ENCODE measurements around the gene BHLHA9. TPM values are rescaled to one million over a fixed set of nuclear protein-coding genes. Genes with fewer than 3 reads are reported as not detected.

BHLHA9 gene
- total RNA-seq, 2 experiments from 2014 or later: not detected

DNA sequence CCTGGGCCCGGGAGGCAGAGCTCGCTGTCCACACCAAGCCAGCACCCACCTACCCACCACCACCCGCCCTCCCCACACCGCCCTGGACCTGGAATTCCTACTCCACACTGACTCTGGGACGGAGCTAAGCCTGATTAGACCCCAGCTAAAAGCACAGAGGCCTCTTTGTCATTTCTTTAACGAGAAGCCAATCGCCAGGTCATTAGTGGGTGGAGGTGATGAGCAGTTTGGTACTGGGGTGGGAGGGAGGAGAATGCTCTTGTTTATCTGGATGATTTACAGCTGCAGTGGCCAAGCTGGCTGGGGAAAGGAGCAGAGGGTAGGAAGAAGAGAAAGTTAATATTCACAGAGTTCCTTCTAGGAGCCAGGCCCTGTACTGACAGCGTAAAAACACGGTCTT, 6.0 kb upstream of the BHLHA9 start:
- DNase-seq: no peak
- Mint-ChIP-seq H3K4me1 (peaks cover 21% of the 10 kb centered on the region), H3K27ac (no peak overlapping the region), H3K36me3 (ENCODE audit: low read depth) (no peaks in the 10 kb centered on the region), H3K4me3 (no peak overlapping the region), H3K9me3 (no peaks in the 10 kb centered on the region), H3K27me3 (peaks cover 29% of the 10 kb centered on the region)
- ChIA-PET POLR2A (no interaction called here), CTCF (interaction anchor here (0.9 kb wide), 1 partner anchor 8 kb away, joined by 3 read pairs; no protein-coding TSS in a partner anchor)

DNA sequence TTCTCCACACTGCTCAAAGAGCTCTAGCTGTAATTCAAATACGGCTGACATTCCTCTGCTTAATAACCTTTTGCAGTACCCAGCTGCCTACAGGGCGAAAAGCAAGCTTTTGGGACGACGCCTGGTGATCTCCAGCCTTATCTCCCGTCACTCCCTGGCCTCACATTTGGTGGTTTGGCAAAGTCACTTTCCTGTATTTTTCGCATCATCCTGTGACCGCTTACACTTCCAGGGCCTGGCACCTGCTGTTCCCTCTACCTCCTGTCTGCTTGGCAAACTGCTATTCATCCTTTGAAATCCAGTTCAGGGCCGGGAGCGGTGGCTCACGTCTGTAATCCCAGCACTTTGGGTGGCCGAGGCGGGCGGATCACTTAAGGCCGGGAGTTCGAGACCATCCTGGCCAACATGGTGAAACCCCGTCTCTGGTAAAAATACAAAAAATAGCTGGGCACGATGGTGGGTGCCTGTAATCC, 2.7 kb upstream of the BHLHA9 start:
- Mint-ChIP-seq H3K4me1 (peaks cover 17% of the 10 kb centered on the region), H3K27me3 (peaks cover 31% of the 10 kb centered on the region), H3K27ac (peak overlapping the region; percentile 82), H3K36me3 (ENCODE audit: low read depth) (no peaks in the 10 kb centered on the region), H3K9me3 (no peaks in the 10 kb centered on the region), H3K4me3 (peak overlapping the region; percentile 64)
- DNase-seq: no peak
- POLR2A ChIA-PET: no interaction called here
- CTCF ChIA-PET: interaction anchor here (0.7 kb wide), 1 partner anchor 74 kb away, joined by 3 read pairs; no protein-coding TSS in a partner anchor

DNA sequence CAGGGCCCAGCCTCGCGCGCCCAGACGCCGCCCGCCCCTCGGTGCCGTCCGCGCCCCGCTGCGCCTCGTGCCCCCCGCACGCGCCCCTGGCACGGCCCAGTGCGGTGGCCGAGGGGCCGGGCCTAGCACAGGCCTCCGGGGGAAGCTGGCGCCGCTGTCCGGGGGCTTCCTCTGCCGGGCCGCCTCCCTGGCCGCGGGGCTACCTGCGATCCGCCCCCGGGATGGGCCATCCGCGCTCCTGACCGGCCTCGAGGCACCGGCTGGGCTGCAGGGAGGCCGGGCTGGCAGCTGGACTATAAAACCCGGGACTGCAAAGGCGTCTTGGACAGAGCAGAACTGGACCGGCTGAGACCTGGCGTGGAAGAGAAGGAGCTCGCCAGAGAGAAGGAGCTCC, 783 bp downstream of the BHLHA9 start:
- POLR2A ChIA-PET: no interaction called here
- Mint-ChIP-seq H3K9me3 (no peaks in the 10 kb centered on the region), H3K27me3 (peaks cover 54% of the 10 kb centered on the region), H3K4me3 (no peak overlapping the region), H3K36me3 (ENCODE audit: low read depth) (no peaks in the 10 kb centered on the region), H3K4me1 (peaks cover 21% of the 10 kb centered on the region), H3K27ac (no peak overlapping the region)
- DNase-seq: no peak
- CTCF ChIA-PET: interaction anchor here (1.0 kb wide), 1 partner anchor 62 kb away, joined by 3 read pairs; no protein-coding TSS in a partner anchor

DNA sequence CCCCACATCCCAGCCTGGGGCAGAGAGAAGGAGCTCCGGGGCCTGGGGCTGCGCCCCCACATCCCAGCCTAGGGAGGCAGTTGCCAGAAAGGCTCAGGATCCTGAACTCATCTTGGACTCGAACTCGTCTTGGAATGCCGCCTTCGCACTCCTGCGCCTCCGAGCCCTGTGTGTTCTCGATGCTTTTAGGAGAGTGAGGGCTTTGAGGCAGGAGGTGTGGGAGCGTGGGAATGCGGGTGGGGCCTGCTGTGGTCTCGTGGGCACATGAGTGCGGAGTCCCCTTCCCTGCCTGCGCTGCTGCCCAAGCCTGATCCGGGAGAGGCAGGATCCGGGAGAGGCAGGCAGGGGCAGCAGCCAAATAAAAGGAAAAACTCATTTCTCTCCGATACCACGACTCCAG, 1.2 kb downstream of the BHLHA9 start:
- no peaks in the 10 kb centered on the region for H3K36me3 Mint-ChIP-seq (ENCODE audit: low read depth)
- H3K27ac Mint-ChIP-seq: no peak overlapping the region

DNA sequence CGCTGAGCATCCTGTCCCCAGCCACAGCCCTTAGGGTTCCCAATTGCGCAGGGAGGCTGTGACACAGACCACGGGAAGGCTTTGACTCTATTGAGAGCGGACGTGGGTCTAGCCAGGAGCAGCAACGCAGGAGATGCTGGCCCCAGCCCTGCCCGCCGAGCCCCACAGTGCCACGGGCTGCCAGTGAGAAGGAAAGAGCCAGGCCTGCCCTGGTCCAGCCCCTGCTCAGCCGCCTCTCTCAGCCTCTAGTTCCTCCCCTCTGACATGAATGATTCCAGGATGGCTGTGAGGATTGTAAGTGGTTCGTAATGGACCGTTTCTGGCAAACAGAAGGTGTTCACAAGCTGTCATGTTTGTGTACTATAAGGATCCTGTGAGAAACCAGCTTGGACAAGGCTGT, 2.5 kb downstream of the BHLHA9 start:
- Mint-ChIP-seq H3K9me3 (no peaks in the 10 kb centered on the region), H3K27me3 (peaks cover 57% of the 10 kb centered on the region), H3K27ac (no peak overlapping the region), H3K4me1 (peaks cover 18% of the 10 kb centered on the region), H3K4me3 (no peak overlapping the region), H3K36me3 (ENCODE audit: low read depth) (no peaks in the 10 kb centered on the region)
- ChIA-PET CTCF (interaction anchor here (0.5 to 1.4 kb wide), 5 partner anchors 9 to 110 kb away, joined by 3 to 8 read pairs (median 4); no protein-coding TSS in a partner anchor), POLR2A (no interaction called here)
- no peak for DNase-seq

More for the DNA sequence above, 1.2 kb downstream of the BHLHA9 start:
- no peak overlapping the region for H3K4me3 Mint-ChIP-seq
- POLR2A ChIA-PET: no interaction called here
- peaks cover 23% of the 10 kb centered on the region for H3K4me1 Mint-ChIP-seq
- peaks cover 57% of the 10 kb centered on the region for H3K27me3 Mint-ChIP-seq
- H3K9me3 Mint-ChIP-seq: no peaks in the 10 kb centered on the region
- no peak for DNase-seq
- CTCF ChIA-PET: interaction anchor here (1.0 to 1.1 kb wide), 2 partner anchors 27 to 61 kb away, joined by 3 to 4 read pairs; no protein-coding TSS in a partner anchor

DNA sequence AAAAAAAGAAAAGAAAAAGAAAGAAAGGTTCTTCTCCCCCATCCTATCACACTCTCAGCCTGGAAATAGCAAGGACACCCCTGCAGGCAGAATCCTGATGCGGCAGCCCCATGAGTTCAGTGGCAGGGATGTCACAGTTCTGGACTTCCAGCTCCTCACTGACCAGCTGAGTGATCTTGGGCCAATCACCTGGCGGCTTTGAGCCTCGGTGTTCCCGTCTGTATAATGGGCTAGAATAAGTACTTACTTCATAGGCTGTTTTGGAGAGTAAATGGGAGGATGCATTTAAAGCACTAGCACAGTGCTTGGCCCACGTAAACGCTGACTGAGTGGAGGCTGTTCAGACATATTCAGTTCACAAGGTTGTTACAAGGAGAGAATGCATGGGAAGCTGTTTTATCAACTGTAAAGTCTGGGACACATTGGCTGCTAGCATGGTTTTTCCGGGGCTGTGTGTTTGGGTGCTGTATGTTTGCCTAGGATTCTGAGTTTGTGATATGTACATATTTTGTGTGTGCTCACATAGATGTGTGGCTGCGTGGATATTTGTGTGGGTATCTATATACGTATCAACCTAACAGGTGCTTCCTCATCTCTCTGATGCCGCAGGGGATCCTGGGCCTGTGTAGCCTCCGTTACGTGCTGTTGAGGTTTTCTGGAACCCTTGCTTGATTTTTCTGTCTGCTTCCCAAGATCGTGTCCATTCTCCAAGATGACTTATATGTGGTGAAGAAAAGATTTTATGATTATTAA, 3.4 kb downstream of the BHLHA9 start:
- Mint-ChIP-seq H3K27me3 (peaks cover 56% of the 10 kb centered on the region), H3K9me3 (no peaks in the 10 kb centered on the region), H3K27ac (no peak overlapping the region), H3K4me3 (no peak overlapping the region), H3K4me1 (peaks cover 14% of the 10 kb centered on the region), H3K36me3 (ENCODE audit: low read depth) (no peaks in the 10 kb centered on the region)
- POLR2A ChIA-PET: no interaction called here
- no peak for DNase-seq
- CTCF ChIA-PET: interaction anchor here (0.5 to 1.4 kb wide), 2 partner anchors 59 to 231 kb away, joined by 3 to 8 read pairs; no protein-coding TSS in a partner anchor

DNA sequence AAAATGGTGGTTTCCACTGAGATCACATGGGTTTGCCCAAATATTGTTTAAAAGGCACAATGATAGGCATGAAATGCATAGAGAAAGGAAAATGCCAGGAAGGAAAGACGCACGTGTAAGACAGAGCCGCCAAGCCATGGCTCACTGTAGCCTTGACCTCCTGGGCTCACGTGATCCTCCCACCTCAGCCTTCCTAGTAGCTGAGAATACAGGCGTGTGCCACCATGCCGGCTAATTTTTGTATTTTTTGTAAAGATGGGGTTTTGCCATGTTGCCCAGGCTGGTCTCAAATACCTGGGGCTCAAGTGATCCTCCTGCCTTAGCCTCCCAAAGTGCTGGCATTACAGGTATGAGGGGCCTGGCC, 4.0 kb downstream of the BHLHA9 start:
- H3K36me3 Mint-ChIP-seq (ENCODE audit: low read depth): no peaks in the 10 kb centered on the region
- CTCF ChIA-PET: interaction anchor here (0.5 kb wide), 1 partner anchor 230 kb away, joined by 3 read pairs; no protein-coding TSS in a partner anchor
- no peaks in the 10 kb centered on the region for H3K9me3 Mint-ChIP-seq
- H3K27me3 Mint-ChIP-seq: peaks cover 51% of the 10 kb centered on the region
- no peak overlapping the region for H3K4me3 Mint-ChIP-seq
- H3K4me1 Mint-ChIP-seq: peaks cover 9% of the 10 kb centered on the region
- H3K27ac Mint-ChIP-seq: no peak overlapping the region
- DNase-seq: no peak
- POLR2A ChIA-PET: no interaction called here

DNA sequence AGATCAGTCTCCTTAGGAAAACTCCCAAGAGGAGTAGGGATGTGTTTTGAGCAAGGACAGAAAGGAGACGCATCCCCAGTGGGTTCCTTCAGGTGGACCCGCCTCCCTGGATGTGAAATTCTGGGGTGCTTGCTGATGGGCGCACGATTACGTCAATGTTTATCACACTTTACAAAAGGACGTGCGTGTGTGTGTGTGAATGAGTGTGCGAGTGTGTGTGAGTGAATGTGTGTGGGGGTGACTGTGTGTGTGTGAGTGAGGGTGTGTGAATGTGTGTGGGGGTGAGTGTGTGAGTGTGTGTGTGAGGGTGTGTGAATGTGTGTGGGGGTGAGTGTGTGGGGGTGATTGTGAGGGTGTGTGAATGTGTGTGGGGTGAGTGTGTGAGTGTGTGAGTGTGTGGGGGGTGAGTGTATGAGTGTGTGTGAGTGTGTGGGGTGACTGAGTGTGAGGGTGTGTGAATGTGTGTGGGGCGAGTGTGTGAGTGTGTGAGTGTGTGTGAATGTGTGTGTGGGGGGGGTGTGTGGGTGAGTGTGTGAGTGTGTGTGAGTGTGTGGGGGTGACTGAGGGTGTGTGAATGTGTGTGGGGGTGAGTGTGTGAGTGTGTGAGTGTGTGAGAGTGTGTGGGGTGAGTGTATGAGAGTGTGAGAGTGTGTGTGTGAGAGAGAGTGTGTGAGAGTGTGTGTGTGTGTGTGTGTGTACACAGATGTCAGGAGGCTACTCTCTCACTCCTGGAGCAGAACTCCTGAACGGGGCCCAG, 5.1 kb downstream of the BHLHA9 start:
- Mint-ChIP-seq H3K36me3 (ENCODE audit: low read depth) (no peaks in the 10 kb centered on the region), H3K4me1 (peaks cover 6% of the 10 kb centered on the region), H3K9me3 (no peaks in the 10 kb centered on the region), H3K27me3 (peaks cover 41% of the 10 kb centered on the region), H3K27ac (no peak overlapping the region), H3K4me3 (no peak overlapping the region)
- POLR2A ChIA-PET: no interaction called here
- no peak for DNase-seq
- CTCF ChIA-PET: no interaction called here

DNA sequence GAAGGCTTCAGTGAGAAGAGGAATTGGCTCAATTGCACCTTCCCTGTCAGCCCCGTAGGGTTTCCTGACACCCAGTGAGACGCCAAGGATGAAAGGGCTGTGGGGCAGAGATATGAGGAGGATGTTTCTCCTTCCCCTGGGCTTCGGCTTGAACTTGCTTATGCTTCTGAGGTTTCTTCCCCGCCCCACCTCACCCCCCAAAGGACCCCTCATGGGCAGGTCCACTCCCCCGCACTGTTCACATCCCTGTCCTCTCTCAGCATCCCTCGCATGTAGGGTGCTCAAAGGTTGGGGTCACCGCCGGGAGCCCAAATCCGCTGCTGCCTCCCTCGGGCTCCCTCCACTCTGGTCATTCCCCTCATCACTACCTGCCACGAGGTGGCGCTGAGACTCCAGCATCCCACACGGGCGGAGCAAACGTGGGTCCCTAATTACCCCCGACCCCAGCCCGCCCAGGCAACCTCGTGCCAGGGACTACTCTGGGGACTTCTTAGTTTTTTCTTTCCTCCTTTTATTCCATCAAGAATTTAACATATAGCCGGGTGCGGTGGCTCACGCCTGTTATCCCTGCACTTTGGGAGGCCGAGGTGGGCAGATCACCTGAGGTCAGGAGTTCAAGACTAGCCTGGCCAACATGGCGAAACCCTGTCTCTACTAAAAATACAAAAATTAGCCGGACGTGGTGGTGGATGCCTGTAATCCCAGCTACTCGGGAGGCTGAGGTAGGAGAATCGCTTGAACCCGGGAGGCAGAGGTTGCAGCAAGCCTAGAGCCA, 5.9 kb downstream of the BHLHA9 start:
- Mint-ChIP-seq H3K4me1 (peaks cover 6% of the 10 kb centered on the region), H3K27ac (no peak overlapping the region), H3K36me3 (ENCODE audit: low read depth) (no peaks in the 10 kb centered on the region), H3K9me3 (no peaks in the 10 kb centered on the region), H3K27me3 (peaks cover 41% of the 10 kb centered on the region), H3K4me3 (no peak overlapping the region)
- peak; percentile 78 for DNase-seq
- ChIA-PET POLR2A (no interaction called here), CTCF (interaction anchor here (3.6 kb wide), 1 partner anchor 56 kb away, joined by 19 read pairs; no protein-coding TSS in a partner anchor)

DNA sequence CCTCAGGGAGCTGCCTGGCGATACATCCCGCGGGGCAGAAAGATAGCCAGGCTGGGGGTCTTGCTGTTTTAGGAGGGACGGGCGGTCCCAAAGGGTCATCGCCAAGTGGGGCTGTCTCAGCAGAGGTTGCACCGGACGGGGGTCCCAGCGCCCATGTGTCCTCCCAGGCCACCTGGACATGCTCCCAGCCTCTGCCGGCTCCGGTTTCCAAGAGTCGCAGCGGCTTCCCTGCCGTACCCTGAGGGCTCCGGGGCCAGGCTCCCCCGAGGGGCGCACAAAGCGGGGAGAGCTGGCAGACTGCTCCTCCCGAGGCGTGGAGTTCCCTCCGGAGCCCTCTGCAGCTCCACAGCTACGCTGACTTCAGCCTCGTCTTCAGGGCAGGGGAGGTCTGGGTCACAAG, 10.4 kb downstream of the BHLHA9 start:
- POLR2A ChIA-PET: interaction anchor here (0.6 kb wide), 1 partner anchor 73 kb away, joined by 5 read pairs; no protein-coding TSS in a partner anchor
- Mint-ChIP-seq H3K27me3 (peaks cover 5% of the 10 kb centered on the region), H3K36me3 (ENCODE audit: low read depth) (peaks cover under 1% of the 10 kb centered on the region), H3K4me1 (peaks cover 4% of the 10 kb centered on the region), H3K4me3 (no peak overlapping the region), H3K9me3 (no peaks in the 10 kb centered on the region), H3K27ac (no peak overlapping the region)
- CTCF ChIA-PET: interaction anchor here (0.5 to 1.6 kb wide), 6 partner anchors 22 to 1368 kb away, joined by 3 to 6 read pairs (median 4); no protein-coding TSS in a partner anchor
- no peak for DNase-seq

DNA sequence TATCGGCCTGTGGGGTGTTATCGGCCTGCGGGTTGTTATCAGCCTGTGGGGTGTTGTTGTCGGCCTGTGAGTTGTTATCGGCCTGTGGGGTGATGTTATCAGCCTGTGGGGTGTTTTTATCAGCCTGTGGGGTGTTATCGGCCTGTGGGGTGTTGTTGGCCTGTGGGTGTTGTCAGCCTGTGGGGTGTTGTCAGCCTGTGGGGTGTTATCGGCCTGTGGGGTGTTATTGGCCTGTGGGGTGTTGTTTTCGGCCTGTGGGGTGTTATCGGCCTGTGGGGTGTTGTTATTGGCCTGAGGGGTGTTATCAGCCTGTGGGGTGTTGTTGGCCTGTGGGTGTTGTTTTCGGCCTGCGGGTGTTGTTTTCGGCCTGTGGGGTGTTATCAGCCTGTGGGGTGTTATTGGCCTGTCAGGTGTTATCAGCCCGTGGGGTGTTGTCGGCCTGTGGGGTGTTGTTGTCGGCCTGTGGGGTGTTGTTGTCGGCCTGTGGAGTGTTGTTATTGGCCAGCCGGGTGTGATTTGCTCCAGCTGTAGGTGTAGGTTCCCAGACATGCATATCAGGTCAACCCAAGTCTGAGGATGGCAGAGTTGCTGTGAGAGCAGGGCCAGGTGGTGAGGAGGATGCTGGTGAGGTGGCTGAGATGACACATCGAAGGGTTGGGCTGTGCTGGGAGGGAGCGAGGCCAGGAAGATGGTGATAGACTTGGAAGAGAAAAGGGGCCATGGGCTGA, 16.3 kb downstream of the BHLHA9 start:
- H3K27ac Mint-ChIP-seq: no peak overlapping the region
- POLR2A ChIA-PET: no interaction called here
- peaks cover 6% of the 10 kb centered on the region for H3K36me3 Mint-ChIP-seq (ENCODE audit: low read depth)
- H3K9me3 Mint-ChIP-seq: peaks cover 20% of the 10 kb centered on the region
- no peak overlapping the region for H3K4me3 Mint-ChIP-seq
- CTCF ChIA-PET: interaction anchor here (0.7 kb wide), 1 partner anchor 724 kb away, joined by 4 read pairs; no protein-coding TSS in a partner anchor
- no peak for DNase-seq
- no peaks in the 10 kb centered on the region for H3K27me3 Mint-ChIP-seq
- H3K4me1 Mint-ChIP-seq: peaks cover 5% of the 10 kb centered on the region

DNA sequence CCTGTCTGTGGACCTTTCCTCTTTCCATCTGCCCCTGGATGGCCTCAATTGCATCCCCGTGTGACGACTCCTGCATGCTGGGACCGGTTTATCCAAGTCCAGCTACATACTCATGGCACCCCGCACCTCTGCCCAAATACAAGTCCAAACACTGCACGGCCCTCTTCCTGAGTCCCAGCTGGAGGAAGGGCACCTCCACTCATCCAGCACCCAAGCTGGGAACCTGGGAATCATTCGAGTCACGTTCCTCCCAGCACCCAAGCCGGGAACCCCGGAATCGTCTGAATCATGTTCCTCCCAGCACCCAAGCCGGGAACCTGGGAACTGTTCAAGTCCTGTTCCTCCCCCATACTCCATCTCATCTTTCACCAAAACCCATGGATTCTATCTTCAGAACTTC, 19.5 kb downstream of the BHLHA9 start:
- CTCF ChIA-PET: no interaction called here
- Mint-ChIP-seq H3K4me3 (no peak overlapping the region), H3K27me3 (peaks cover 4% of the 10 kb centered on the region), H3K9me3 (peaks cover 20% of the 10 kb centered on the region), H3K36me3 (ENCODE audit: low read depth) (peaks cover 12% of the 10 kb centered on the region), H3K4me1 (peaks cover 30% of the 10 kb centered on the region), H3K27ac (peak overlapping the region; percentile 71)
- POLR2A ChIA-PET: no interaction called here
- no peak for DNase-seq

All from activated CD4-positive, alpha-beta T cell treated with anti-CD3 and anti-CD28 coated beads, Interleukin-2, amount 10 ng/mL, durations not matched to agents 7 days and 5 days (primary cell).